Heart right ventricle (tissue), 16 donors: ENCODE results near the gene EPS8. TPM values are rescaled to one million over a fixed set of nuclear protein-coding genes. Genes with fewer than 3 reads are reported as not detected.

Experiments
- ATAC-seq, 8 donors: fragments of 200-7000 bp; cut with Tn5 transposase; one replicate each; pipeline ENCODE4 v1.9.1; 2020; ENCODE audit warnings: mild to moderate bottlenecking in 8 of 8, moderate library complexity in 8 of 8, moderate number of reproducible peaks in 1 of 8
- DNase-seq, 2 donors: peaks; one replicate each; pipeline ENCODE4 v3.0.0-alpha.2; 2020
- H3K27ac ChIP-seq, 10 donors: fragments of 200-600 bp; sonication (generic) in 2 of 10; one replicate each; pipeline versions ENCODE4 v1.5.0 to v1.8.0; 2020 to 2022; ENCODE audit warnings: mild to moderate bottlenecking in 3 of 10
- H3K27me3 ChIP-seq, 7 donors: fragments of 200-600 bp; one replicate each; pipeline ENCODE4 v1.8.0; 2021 to 2022; ENCODE audit warnings: mild to moderate bottlenecking in 2 of 7
- H3K36me3 ChIP-seq, 9 donors: fragments of 200-600 bp; sonication (generic) in 1 of 9; one replicate each; pipeline versions ENCODE4 v1.5.0 to v1.8.0; 2020 to 2022; ENCODE audit warnings: mild to moderate bottlenecking in 2 of 9
- H3K4me1 ChIP-seq, 9 donors: fragments of 200-600 bp; sonication (generic) in 1 of 9; one replicate each; pipeline versions ENCODE4 v1.5.0 to v1.8.0; 2020 to 2022; ENCODE audit warnings: mild to moderate bottlenecking in 4 of 9
- H3K4me3 ChIP-seq, 10 donors: fragments of 200-600 bp; sonication (generic) in 2 of 10; one replicate each; pipeline versions ENCODE4 v1.5.0 to v1.8.0; 2020 to 2022; ENCODE audit warnings: mild to moderate bottlenecking in 7 of 10, moderate library complexity in 2 of 10
- H3K9me3 ChIP-seq, 11 donors: fragments of 200-600 bp in 10 of 11; sonication (generic) in 2 of 11; one replicate each; pipeline versions ENCODE4 v1.5.0 to v1.8.0; 2013 to 2022; ENCODE audit warnings: mild to moderate bottlenecking in 2 of 11, control low read depth in 1 of 11, moderate library complexity in 1 of 11
- CTCF ChIP-seq, 9 donors: fragments of 200-600 bp; sonication (generic) in 2 of 9; IDR thresholded peaks; one replicate each; pipeline versions ENCODE4 v1.5.0 to v1.8.0; 2021 to 2022; ENCODE audit warnings: antibody characterized with exemption in 9 of 9, mild to moderate bottlenecking in 5 of 9, moderate library complexity in 1 of 9
- WGBS, 2 donors: extraction: QIAGEN DNeasy Blood & Tissue Kit; methylation state at CpG; one replicate each; pipeline ENCODE4 v1.1.7; 2013; ENCODE audit warnings: inconsistent platforms in 1 of 2; 5-methylcytosine and 5-hydroxymethylcytosine counted together
- intact Hi-C, 10 donors: fragments of 100-400 bp; cut with DNase I; formaldehyde crosslinking; loops; one replicate each; pipeline versions ENCODE4 v1.11.1 to v1.14.2; 2022
- polyA plus RNA-seq, 2 donors: library from polyadenylated mRNA; stranded (reverse); fragments of 200-250 nt; gene quantifications; one replicate each; pipeline ENCODE4 v1.2.3, GENCODE V29; 2013
- total RNA-seq, 10 donors: library from RNA; stranded (reverse); fragmentation: NEBNext Ultra II Directional in 3 of 10; extraction: Animal tissue kit (Norgen Biotek cat#: 25700) in 3 of 10; gene quantifications; one replicate each; pipeline versions ENCODE4 v1.2.1 to v1.2.4, GENCODE V29; 2021 to 2023
- donor health status: Arrhythmogenic right ventricular cardiomyopathy.
- donor health status: ischemic (EF 13 %, LVEDD 7.1; RV severe dilation, severe dysfunction).
- donor health status: healthy with polysubstance abuse.
- donor health status: DM: no; HTN: yes; CAD: no.
- donor health status: DM: no; HTN: no; CAD: no.
- donor health status: ischemic (EF 25% LVEDD 6.9; RV normal size, moderate dysfunction).
- donor health status: ischemic (EF 25% LVEDD 5.7; RV mildly dilated, moderate dysfunction).
- donor health status: healthy.
- donor health status: DM: yes; HTN: yes; CAD: no.
- donor health status: Ischemic cardiomyopathy.
- donor health status: ischemic (EF 35%, LVEDD 5.7; RV mildly dilated, moderate dysfunction).
- donor health status: nonischemic (EF 11% LVEDD 7.7; RV severe dilation, severe dysfunction).
- donor health status: DM: yes; HTN: yes; CAD: no.
- donor health status: PGD.
- donor health status: ischemic (EF 29% LVEDD 5.4; RV normal size, mild dysfunction).
- donor health status: nonischemic (EF 23%, LVEDD 6.1; RV moderate dilation, normal function).

The EPS8 gene
- total and polyA plus RNA-seq, 12 donors = 7.7 to 38.6 (median 15.7) TPM

- DNase-seq (no peak), ATAC-seq (no peak)
- Histone ChIP-seq H3K27ac (no peak overlapping the region), H3K4me1 (peaks cover 0 to 19% (median 0%) of the 10 kb centered on the region in 9 donors), H3K36me3 (no peaks in the 10 kb centered on the region), H3K9me3 (peaks cover 0 to 19% (median 0%) of the 10 kb centered on the region in 11 donors), H3K4me3 (no peak overlapping the region), H3K27me3 (no peaks in the 10 kb centered on the region)
- WGBS, 2 donors = 83 to 88% methylated on average over 3 of the region's 3 CpGs
- intact Hi-C loops = no loop called here
- no peak for TF ChIP-seq CTCF (IDR thresholded peaks at IDR 0.05)
Measured at GRCh38 chr12:15738438-15739015, 50.7 kb downstream of the EPS8 start.

- peaks cover 0 to 26% (median 0%) of the 10 kb centered on the region in 9 donors for H3K4me1 ChIP-seq
- WGBS, 2 donors = 92 to 94% methylated on average over 5 of the region's 5 CpGs
- intact Hi-C loops = no loop called here
- DNase-seq = no peak
- no peak for TF ChIP-seq CTCF (IDR thresholded peaks at IDR 0.05)
- H3K9me3 ChIP-seq = no peaks in the 10 kb centered on the region
- H3K27ac ChIP-seq = no peak overlapping the region
- ATAC-seq = no peak
- H3K36me3 ChIP-seq = no peaks in the 10 kb centered on the region
- H3K27me3 ChIP-seq = no peaks in the 10 kb centered on the region
- H3K4me3 ChIP-seq = no peak overlapping the region
Measured at GRCh38 chr12:15735837-15736615, 53.2 kb downstream of the EPS8 start.

GRCh38 chr12:15733136-15733535 lies 56.1 kb downstream of the EPS8 start:
- H3K4me1 ChIP-seq = peaks cover 0 to 28% (median 0%) of the 10 kb centered on the region in 9 donors
- H3K9me3 ChIP-seq = no peaks in the 10 kb centered on the region
- DNase-seq (no peak), ATAC-seq (no peak)
- intact Hi-C loops = no loop called here
- peak overlapping the region in 1 of 10 donors; percentile 23 for H3K27ac ChIP-seq
- H3K4me3 ChIP-seq = no peak overlapping the region
- no peaks in the 10 kb centered on the region for H3K36me3 ChIP-seq
- no peak for TF ChIP-seq CTCF (IDR thresholded peaks at IDR 0.05)
- WGBS, 2 donors = 65 to 73% methylated on average over 3 of the region's 3 CpGs
- no peaks in the 10 kb centered on the region for H3K27me3 ChIP-seq

GRCh38 chr12:15732341-15733061 lies 56.7 kb downstream of the EPS8 start:
- H3K4me3 ChIP-seq = no peak overlapping the region
- H3K9me3 ChIP-seq = no peaks in the 10 kb centered on the region
- no peaks in the 10 kb centered on the region for H3K36me3 ChIP-seq
- peak in 3 of 8 donors; percentile 41 to 64 (median 56) for ATAC-seq
- H3K27me3 ChIP-seq = no peaks in the 10 kb centered on the region
- intact Hi-C loops = no loop called here
- TF ChIP-seq CTCF (IDR thresholded peaks at IDR 0.05) = no peak
- peak overlapping the region in 1 of 10 donors; percentile 23 for H3K27ac ChIP-seq
- WGBS, 2 donors = 74 to 76% methylated on average over 6 of the region's 6 CpGs
- no peak for DNase-seq
- peaks cover 0 to 34% (median 0%) of the 10 kb centered on the region in 9 donors for H3K4me1 ChIP-seq
